ENCODE measurements around the gene JAML. TPM values are rescaled to one million over a fixed set of nuclear protein-coding genes. Genes with fewer than 3 reads are reported as not detected.

JAML gene
- total and polyA plus RNA-seq, 2 of the 4 experiments (the other 2 are of a cell fraction) = not detected

DNA sequence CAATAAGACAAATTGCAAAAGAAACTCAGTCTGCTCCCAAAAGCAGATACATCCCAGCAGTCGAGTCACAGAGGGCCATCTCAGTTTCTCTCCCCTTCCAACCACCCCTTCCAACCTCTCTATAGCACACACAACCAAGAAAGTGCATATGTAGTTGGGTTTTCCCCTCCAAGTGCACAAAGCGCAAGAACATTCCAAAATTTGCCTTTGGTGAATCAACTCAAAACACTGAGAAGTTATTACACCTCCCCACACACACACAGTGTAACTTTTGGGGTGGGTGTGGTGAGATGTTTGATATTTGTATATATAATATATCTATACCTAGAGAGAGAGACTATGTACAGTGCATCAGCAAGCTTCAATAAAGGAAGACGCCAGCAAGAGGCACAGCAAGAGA is 62.0 kb downstream of the JAML start:
- no peak overlapping the region for H3K4ac ChIP-seq (ENCODE audit: low read depth, low read length)
- no peaks in the 10 kb centered on the region for H3K9me3 ChIP-seq (ENCODE audit: control insufficient read depth, insufficient read depth, low read length)
- H2BK120ac ChIP-seq (ENCODE audit: low read depth, low read length) = no peak overlapping the region
- no peak overlapping the region for H2AK9ac ChIP-seq (replicated peaks; ENCODE audit: low read depth, low read length, poor library complexity)
- H3K18ac ChIP-seq (ENCODE audit: low read depth, low read length) = no peak overlapping the region
- ChIA-PET POLR2A (ENCODE audit: unreplicated experiment) (no interaction called here), CTCF (no interaction called here)
- peaks cover 35% of the 10 kb centered on the region for H3K27me3 ChIP-seq (ENCODE audit: control insufficient read depth, insufficient read depth, low read length)
- no peaks in the 10 kb centered on the region for H3K36me3 ChIP-seq (ENCODE audit: control insufficient read depth, insufficient read depth, low read length)
- H2AK5ac ChIP-seq (ENCODE audit: low read depth, low read length) = no peak overlapping the region
- no peak overlapping the region for H3K14ac ChIP-seq (replicated peaks; ENCODE audit: low read depth, low read length)
- no peak overlapping the region for H2BK15ac ChIP-seq (ENCODE audit: low read depth, low read length)
- H3K56ac ChIP-seq (ENCODE audit: extremely low read depth, insufficient read depth, low read length) = no peak overlapping the region
- intact Hi-C loops (cut with micrococcal nuclease) (no loop called here), dilution Hi-C loops (cut with HindIII; ENCODE audit: low sequenced_read_pairs, unreplicated experiment) (no loop called here), in situ Hi-C loops (cut with MboI; ENCODE audit: low sequenced_read_pairs) (no loop called here)
- H3K27ac ChIP-seq (ENCODE audit: insufficient read depth, low read length) = no peak overlapping the region
- no peak overlapping the region for H4K91ac ChIP-seq (ENCODE audit: insufficient read depth, low read depth, low read length)
- H4K8ac ChIP-seq (ENCODE audit: low read depth in 2 of 2, low read length in 2 of 2) = no peak overlapping the region
- TF ChIP-seq, protein P1, sequence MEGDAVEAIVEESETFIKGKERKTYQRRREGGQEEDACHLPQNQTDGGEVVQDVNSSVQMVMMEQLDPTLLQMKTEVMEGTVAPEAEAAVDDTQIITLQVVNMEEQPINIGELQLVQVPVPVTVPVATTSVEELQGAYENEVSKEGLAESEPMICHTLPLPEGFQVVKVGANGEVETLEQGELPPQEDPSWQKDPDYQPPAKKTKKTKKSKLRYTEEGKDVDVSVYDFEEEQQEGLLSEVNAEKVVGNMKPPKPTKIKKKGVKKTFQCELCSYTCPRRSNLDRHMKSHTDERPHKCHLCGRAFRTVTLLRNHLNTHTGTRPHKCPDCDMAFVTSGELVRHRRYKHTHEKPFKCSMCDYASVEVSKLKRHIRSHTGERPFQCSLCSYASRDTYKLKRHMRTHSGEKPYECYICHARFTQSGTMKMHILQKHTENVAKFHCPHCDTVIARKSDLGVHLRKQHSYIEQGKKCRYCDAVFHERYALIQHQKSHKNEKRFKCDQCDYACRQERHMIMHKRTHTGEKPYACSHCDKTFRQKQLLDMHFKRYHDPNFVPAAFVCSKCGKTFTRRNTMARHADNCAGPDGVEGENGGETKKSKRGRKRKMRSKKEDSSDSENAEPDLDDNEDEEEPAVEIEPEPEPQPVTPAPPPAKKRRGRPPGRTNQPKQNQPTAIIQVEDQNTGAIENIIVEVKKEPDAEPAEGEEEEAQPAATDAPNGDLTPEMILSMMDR (conservative IDR thresholded peaks at IDR 0.05; ENCODE audit: low read depth, low read length) = no peak
- no peak for DNase-seq
- no peak overlapping the region for H4K5ac ChIP-seq (ENCODE audit: low read depth, low read length)
- H3K9me1 ChIP-seq (ENCODE audit: insufficient read depth, low read length) = no peaks in the 10 kb centered on the region
- H3K4me3 ChIP-seq (ENCODE audit: insufficient read depth, low read depth, low read length) = no peak overlapping the region
- H2BK20ac ChIP-seq (ENCODE audit: low read depth, low read length) = no peak overlapping the region
- no peak overlapping the region for H3K9ac ChIP-seq (ENCODE audit: low read depth, low read length)
- no peak for ATAC-seq (ENCODE audit: low read depth)
- H3K79me1 ChIP-seq (ENCODE audit: low read depth in 1 of 2, low read length in 2 of 2) = no peaks in the 10 kb centered on the region
- H2AFZ ChIP-seq (replicated peaks; ENCODE audit: low read length, poor library complexity) = no peak overlapping the region
- no peak overlapping the region for H2BK5ac ChIP-seq (ENCODE audit: low read depth, low read length, poor library complexity, severe bottlenecking)
- no TSS peak for BruUV-seq (replicated peaks)
- H3K23ac ChIP-seq (ENCODE audit: low read depth, low read length) = no peak overlapping the region
- H3K4me2 ChIP-seq (ENCODE audit: low read depth, low read length) = no peak overlapping the region
- no CpG with 5 or more reads among the region's 3 CpGs for whole genome bisulfite sequencing, 2 experiments (ENCODE audit: extremely low coverage in 2 of 2, insufficient read length in 1 of 2)
- H3K4me1 ChIP-seq (ENCODE audit: control insufficient read depth, insufficient read depth, low read length) = no peaks in the 10 kb centered on the region
- no peaks in the 10 kb centered on the region for H4K20me1 ChIP-seq (ENCODE audit: insufficient read depth, low read length)
